ENCODE results near the gene MYH9.

Gene MYH9

DNA sequence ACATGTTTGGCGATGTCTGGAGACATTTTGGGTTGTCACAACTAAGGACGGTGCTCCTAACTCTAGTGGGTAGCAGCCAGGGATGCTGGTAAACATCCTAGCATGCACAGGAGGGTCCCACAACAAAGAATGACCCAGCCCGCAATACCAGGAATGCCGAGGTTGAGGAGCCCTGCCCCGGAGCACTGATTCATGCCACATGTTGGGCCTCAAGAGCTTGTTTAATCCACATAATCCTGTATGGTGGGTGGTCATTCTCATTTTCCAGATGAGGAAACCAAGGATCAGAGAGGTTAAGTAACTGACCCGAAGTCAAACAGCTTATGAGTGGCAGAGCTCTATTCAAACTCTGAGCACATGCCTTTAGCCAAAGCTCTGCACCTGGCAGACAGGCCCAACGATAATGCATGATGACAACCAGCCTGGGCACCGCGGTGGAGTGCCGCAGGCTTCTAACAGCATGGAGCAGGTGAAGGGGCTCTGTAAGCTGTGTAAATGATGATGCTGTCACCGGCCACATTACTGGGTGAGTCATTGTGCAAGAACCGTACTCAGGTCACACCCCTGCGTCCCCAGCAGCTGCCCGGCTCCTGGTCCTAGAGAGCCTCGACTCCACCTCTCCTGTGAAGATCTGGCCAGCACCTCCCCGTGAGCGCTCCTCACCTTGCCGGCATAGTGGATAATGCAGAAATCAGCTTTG lies 76.2 kb downstream of the MYH9 start:
- DNase-seq (ENCODE audit: low read depth): no peak

DNA sequence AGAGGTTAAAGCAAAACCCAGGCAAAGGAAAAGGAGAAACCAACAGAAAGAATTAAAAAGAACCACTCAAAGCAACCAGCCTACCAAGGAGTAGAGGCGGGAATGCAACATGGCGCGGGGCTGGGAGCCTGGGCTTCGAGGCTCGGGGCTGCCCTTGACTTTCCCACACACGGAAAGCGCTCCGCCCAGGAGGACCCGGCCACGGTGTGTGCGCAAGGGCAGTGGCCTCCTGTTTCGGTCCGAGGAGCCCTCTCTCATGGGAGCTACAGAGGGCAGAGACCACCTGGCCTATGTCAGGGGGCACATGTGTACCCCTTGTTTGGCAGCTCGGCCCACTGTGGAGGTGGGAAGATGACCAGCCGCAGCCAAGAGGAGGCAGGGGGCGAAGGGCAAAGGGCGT lies 78.9 kb downstream of the MYH9 start:
- DNase-seq (ENCODE audit: low read depth): no peak

DNA sequence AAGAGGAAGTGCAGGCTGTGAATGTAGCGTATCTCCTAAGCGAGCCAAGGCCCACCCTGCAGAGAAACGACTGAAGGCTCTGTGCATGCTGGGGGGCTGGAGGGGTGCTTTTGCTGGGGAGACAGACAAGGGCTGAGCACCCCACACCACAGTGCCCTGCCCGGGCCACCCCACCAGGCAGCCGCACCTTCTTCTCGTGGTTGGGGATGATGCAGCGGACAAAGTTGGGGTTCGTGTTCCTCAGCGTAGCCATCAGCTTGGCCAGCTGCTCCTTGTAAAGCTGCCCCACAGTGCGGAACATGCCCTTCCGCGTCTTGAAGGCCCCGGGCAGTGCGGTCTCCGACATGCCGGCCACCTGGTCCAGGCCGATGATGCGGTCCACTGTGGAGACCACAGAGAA lies 81.5 kb downstream of the MYH9 start:
- DNase-seq (ENCODE audit: low read depth): no peak

DNA sequence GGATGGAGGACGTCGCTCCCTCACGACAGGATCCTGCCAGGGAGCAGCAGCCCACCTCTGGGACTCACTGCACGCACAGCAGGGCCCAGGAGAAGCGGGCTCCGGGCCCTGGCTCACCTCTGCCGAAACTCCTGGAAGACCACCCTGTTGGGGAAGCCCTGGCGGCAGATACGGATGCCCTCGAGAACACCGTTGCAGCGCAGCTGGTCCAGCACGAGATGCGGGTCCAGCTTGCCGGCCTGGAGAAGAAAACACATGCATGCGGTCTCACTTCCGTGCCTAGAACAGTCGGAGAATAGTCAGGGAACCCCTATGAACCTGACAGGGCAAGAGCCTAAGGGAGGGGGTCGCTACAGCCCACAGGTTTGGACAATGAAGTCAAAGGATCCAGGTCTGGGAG lies 82.0 kb downstream of the MYH9 start:
- DNase-seq (ENCODE audit: low read depth): no peak

DNA sequence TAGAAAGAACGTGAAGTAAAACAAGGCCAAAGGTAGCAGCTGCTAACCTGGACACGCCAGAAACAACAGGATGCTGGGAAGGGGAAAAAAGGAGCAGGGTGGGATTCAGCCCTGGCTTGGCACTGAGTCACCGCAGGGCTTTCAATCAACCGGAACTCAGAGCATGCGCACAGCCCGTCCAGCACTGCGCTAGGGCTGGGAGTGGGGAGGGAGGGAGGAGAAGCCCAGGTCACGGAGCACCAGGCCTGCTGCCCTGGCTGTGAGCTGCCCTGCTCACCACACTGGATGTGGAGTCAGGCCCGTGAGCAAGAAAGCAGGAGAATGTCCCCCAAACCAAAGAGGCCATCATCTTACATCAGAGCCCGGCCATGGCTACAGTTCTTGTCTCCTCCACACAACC lies 83.3 kb downstream of the MYH9 start:
- DNase-seq (ENCODE audit: low read depth): no peak

DNA sequence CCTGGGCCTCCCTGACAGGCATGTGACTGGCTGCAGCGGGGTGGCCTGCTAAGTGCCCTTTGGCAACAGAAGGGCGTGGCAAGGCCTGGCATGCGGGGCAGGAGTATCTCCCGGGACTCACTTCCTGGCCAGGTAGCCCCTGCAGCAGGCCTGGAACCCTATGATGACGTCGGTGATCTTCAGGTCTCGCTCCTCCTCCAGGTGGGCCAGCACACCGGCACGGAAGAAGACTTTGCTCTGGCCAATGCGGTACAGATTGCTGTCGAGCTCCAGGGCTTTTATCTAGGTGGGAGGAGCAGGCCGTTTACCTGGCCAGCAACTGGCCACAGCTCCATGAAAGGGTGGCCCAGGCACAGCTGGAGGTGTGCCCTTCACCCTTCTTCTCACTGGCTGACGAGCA lies 83.9 kb downstream of the MYH9 start:
- no peak for DNase-seq (ENCODE audit: low read depth)

DNA sequence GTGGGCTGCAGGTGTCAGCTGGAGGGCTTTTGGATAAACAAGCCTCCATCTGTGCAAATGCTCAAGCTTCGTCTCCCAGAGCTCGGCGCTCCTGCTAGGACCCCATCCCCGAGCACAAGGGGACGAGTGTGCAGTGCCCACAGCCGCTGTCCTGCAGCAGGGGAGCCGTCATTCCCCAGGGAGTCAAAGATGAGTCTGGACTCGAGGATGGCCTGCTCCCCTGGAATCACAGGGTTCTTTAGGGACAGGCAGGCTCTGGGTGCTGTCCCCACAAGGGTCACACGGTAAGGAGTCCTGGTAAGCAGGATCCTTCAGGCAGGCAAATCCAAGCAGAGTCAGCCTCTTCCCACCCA lies 84.7 kb downstream of the MYH9 start:
- DNase-seq (ENCODE audit: low read depth): no peak

DNA sequence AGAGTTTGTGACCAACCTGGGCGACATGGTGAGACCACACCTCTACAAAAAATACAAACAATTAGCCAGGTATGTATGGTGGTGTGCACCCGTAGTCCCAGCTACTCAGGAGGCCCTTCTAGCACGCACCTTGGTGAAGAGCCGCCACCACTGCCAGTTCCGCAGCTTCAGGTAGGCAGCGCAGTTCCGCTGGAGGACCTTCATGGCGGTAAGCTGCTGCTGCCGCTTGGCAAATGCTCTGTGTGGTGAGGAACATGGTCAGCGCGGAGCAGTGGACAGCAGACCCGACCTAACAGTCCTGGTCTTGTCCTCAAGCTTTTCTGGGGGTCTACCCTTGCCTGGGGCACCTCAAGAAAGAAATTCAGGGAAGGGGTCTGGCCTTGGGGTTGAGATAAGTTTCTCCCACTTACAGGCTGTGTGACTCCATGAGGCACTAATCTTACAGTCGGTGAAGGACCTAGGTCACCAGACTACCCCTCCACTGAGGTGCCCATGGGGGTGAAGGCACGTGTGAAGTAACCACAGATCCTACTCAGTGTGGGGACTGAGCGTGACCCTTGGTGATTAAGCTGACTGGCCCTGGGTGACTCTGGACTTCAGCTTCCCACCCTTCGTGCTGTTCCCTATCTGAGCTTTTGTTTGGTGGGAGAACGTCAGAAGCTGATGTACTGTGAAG lies 85.2 kb downstream of the MYH9 start:
- DNase-seq (ENCODE audit: low read depth): no peak

DNA sequence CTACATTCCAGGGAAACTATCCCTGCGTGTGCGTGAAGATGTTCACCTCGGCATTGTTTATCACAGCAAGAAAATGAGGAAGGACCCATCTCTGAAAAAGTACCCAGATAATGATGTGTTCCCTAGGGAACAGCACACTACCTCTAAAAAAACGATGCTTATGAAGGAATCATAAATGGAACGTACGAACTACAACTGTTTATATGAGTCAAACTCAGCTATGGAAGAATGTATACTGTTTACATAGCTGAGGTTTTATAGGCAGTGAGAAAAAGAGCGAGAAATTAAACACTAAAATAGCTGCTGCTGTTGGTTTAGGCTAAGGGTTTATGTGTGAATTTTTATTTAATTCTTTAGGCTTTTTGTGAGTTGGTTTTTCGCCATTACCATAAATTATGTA lies 85.9 kb downstream of the MYH9 start:
- no peak for DNase-seq (ENCODE audit: low read depth)

DNA sequence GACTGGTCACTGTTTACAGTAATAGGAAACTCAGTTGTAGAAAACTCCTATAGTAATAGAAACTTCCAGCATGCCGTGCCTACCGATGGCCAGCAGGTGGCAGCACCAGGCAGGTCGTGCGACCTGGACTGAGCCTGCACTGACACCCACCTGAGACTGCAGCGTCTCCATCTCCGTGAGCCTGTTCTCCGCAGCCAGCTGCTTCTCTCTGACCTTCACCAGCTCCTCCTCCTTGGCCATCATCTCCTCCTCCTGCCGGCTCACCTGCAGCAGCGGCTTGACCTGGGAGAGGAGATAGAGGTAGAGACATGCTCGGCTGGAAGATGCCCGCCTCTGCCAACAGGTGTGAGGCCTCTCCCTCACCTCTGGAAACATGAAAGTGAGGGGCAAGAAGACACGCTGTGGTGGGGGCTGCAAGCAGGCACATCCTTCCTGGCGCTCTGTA lies 86.4 kb downstream of the MYH9 start:
- DNase-seq (ENCODE audit: low read depth): peak; percentile 76

DNA sequence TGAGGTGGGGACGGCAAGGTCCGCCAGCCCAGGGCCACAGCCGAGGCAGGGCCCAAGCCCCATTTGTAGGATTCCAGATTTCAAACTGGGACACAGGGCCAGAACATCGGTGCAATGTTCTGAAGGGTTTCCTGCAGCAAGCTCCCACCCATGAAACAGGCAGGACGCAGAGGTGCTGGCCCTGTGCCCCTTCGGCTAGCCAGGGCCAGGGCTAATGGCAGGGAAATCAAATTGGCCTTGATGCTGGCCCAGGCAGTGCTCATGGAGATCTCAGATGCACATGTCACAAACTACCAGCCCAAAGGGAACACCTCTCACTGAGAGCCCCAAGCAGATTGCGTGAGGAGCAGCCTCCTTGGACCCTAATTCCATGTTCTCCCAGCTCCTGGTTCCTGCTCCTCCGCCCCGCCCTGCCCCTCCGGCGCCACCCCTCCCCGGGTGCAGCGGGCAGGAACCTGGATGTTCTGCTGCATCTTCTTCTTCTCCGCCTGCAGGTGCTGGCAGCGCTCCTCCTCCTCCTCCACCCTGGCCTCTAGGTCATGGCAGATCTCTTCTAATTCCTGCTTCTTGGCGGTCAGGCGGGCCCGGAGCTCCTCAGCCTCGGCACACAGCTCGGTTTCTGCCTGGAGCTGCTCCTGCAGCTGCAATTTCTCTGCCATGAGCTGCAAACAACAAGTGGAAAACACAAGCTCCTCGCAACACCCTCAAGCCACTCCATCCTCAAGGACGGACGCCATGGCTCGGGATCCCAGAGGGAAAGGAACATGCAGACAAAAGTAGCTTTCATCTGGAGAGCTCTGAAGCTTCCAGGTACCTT lies 87.2 kb downstream of the MYH9 start:
- no peak for DNase-seq (ENCODE audit: low read depth)

DNA sequence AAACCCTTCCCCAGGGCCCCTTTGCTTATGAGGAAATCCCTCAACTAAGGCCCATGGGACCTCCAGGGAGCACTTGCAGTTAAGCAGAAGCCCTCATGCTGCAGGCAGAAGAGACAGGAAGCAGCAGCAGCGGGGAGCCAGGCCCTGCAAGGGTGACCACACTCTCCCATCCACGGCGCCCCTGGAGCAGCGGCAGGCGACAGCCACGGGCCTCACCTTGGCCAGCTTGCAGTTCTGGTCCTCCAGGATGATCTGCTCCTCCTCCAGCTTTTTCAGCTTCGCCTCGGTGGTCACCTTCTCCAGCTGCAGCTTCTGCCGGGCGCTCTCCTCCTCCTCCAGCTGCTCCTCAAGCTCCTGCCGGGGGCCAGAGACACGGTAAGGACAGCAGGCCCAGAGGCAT lies 87.9 kb downstream of the MYH9 start:
- no peak for DNase-seq (ENCODE audit: low read depth)

DNA sequence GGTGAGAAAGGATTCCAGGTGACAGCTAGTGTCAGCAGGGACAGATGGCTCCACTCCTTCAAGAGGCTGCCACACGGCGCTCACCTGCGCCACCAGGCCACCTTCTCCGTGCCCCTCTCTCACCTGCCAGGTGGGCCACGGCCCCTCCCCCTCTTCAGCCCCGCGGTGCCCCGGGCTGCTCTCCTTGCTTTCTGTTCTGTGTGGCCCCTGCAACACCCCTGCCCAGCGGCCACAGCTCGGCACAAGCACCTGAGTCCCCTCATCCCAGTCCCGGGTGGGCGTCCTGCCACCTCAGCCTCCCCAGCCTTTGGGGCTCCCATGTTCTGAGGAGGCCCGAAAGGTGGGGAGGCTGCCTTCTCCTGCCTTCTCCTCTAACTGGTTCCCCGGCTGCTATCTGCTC lies 88.5 kb downstream of the MYH9 start:
- DNase-seq (ENCODE audit: low read depth): no peak

DNA sequence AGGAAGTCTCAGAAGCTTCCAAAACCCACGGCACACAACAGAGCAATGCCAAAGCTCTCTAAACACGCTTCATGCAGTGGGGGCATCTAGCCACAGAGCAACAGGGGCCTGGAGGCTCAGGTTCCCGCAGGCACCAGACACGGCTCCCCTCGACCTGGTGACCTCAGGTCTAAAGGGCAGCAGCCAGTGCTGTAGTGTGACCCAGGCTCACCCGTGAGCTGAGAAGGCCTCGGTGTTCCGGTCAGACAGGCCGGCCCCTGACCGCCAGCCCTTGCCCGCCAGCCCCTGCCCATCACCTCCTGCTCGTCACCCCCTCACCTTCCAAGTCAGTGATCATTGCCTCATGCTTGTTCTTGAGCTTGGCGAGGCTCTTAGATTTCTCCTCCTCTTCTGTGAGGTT lies 89.2 kb downstream of the MYH9 start:
- DNase-seq (ENCODE audit: low read depth): no peak

DNA sequence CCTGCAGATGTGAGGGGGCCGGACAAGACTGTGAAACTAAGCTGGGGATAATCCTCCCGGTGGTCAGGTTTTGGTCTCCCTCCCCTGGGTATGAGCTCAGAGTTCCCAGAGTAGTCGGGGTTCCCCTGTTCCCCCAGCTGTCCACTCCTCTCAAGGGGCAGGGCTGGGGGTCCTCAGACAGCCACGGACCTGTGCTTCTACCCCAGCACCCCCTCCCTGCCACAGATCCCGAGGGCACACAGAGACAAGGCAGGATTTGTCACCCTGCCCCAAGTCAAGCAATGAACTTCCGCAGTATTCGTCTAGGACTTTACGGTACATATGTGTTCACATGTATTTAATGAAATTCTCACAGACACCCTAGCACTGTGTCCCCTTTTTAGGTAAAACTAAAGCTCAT lies 89.6 kb downstream of the MYH9 start:
- DNase-seq (ENCODE audit: low read depth): no peak

DNA sequence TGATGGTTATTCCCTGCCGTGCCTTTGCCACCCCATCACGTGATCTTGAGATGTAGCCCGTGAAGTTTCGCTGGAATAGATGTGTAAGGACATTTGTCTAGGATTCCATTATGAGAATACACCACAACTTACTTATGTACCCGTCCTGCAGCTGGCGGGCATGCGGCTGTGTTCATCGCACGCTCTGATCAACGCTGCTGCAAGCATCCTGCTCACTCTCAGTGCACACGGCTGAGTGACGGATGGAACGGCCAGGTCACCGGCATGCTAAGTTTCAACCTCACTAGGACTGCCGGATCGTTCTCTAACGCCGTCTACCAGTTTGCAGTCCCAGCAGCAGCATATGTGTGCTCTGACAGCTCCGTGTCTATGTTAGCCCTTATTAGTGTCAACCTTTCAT lies 90.2 kb downstream of the MYH9 start:
- no peak for DNase-seq (ENCODE audit: low read depth)

DNA sequence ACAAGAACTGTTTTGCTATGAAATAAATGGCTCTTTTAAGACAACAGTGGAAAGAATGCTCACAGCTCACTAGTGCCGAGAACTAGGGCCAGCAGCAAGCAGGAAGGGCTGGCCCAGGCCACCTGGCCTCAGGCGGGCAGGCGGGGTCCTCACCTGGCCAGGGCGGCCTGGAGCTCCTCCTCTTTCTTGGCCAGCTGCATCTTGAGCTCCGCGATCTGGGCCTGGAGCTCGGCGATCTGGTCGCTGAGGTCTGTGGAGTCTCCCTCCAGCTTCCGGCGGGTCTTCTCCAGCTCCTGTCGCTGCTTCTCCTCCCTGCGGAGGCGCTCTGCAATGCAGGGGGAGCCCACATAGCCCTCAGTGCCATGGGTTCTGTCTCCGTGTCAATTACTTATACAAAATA lies 91.1 kb downstream of the MYH9 start:
- DNase-seq (ENCODE audit: low read depth): no peak

DNA sequence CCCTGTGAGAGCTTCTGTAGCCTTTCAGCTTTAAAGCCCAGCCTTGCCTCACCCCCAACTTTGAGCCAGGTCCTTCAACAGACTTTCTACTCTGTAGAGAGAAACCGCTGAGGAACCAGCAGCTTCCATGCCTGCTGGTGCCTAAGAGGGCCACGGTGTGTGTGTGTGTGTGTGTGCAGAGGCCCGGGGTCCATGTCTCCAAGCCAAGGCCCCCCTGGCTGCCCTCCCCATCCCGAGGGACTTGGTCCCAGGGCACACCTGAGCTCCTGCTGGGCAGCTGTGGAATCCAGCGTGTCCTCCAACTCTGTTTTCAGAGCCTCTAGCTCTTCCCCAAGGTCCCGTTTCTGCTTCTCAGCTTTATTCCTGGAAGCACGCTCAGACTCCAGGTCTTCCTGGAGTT lies 92.5 kb downstream of the MYH9 start:
- DNase-seq (ENCODE audit: low read depth): no peak

DNA sequence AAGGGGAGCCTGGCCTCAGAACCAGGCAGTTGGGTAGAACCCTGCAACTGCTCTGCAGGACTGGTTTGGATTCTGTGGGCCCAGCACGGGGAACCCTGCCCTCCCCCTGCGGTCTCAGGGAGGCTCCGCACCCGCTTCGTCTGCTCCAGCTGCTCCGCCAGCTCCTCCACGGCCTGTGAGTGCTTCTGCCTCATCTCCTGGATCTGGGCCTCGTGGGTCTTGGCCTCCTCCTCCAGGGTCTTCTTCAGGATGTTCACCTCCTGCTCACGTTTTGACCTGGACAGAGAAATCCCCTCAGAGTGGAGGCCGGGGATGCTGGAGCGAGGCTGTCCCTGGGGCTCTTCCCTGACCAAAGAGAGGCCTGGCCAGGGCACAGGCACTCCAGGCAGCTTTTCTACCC lies 93.0 kb downstream of the MYH9 start:
- no peak for DNase-seq (ENCODE audit: low read depth)

DNA sequence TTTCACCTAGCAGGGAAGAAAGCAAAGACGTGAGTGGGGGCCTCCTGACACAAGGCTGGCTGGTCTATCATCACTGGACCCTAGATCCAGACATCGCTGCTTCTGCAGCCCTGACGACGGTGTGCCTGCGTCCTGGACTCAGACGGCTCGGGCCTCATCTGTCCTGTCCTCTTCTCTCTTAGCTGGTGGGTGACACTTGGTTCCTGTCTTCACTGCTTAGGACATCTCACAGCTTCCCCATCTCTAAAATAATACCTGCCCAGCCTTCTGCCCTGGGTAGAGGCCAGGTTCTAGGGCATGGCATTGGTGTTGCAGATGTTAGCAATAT lies 93.5 kb downstream of the MYH9 start:
- no peak for DNase-seq (ENCODE audit: low read depth)

DNA sequence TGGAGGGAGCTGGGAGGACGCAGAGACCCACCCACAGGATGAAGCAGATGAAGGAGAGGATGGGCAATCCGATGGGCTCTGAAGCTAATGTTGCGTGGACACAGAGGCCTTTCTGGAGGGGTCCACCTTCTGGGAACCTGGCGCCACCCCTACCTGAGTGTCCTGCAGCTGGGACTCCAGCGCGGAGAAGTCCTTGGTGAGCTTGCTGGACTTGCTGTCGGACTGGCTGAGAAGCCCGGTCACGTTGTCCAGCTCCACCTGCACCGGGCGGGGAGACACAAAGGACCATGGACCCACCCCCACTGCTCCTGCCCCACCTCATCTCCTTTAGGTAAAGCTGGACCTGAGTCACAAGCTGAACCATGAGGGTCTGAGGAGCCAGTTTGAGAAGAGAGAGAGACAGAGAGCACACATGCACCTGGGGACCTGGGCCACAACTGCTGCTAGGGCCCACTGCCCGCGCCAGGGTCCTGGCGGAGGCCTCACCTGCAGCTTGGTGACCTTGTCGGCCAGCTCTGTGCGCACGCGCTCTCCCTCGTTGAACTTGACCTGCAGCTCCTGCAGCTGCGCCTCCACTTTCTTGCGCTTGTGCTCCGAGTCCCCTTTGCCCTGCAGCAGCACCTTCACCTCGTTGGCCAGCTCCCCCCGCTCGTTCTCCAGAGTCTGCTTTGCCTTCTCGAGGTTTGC lies 94.0 kb downstream of the MYH9 start:
- DNase-seq (ENCODE audit: low read depth): no peak

DNA sequence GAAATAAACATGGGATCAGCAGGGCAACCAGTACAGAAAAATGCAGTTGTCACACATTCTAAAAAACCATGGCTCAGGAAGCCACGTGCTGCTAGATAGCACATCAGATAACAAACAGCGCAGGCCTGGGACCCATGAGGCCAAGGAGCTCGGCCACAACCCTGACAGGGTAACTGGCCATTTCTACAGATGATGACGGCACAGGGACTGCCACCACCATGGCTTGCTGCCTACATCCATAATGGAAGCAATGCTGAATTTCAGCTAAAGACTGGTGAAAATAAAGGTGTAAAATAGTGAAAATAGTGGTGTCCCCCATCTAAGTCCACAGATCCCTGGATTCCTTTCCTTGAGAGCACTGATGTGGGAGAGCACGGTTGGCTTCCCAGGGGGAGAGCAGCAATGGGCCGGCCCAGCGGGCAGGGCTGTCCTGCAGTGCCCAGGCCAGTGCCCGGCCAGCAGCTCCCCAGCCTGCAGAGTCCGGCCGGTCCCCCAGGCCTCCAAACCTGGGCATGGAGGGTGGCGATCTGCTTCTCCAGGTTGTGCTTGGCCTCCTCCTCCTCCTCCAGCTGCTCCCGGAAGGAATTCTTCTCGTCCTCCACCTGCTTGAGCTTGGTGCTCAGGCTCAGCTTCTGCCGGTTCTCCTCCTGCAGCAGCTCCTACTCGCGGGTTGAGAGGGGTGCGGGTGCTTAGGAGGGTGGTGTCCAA lies 94.8 kb downstream of the MYH9 start:
- no peak for DNase-seq (ENCODE audit: low read depth)
